ENCODE measurements around the gene ZDHHC1.
"Not testable (repeated sequence)": the region's sequence is repeated elsewhere in the genome, so short reads cannot be mapped to it uniquely, and the experiment has no call there.

The ZDHHC1 gene

GRCh38 chr16:67361038-67361437, 55.2 kb downstream of the ZDHHC1 start:
- Histone ChIP-seq H3K27ac (ENCODE audit: low read depth, low read length) (no peak overlapping the region), H3K27me3 (ENCODE audit: control insufficient read depth in 1 of 2, insufficient read depth in 2 of 2, low read length in 2 of 2) (no peaks in the 10 kb centered on the region), H3K4me3 (ENCODE audit: low read depth in 1 of 2, low read length in 2 of 2) (no peak overlapping the region), H3K9me3 (ENCODE audit: low read length) (no peaks in the 10 kb centered on the region), H3K36me3 (ENCODE audit: insufficient read depth, low read length) (no peaks in the 10 kb centered on the region), H3K9ac (ENCODE audit: low read length) (no peak overlapping the region), H3K4me1 (ENCODE audit: insufficient read depth, low read length) (no peaks in the 10 kb centered on the region)

- not testable (repeated sequence) for H3K4me3 ChIP-seq (ENCODE audit: low read depth in 1 of 2, low read length in 2 of 2); H3K27me3 ChIP-seq (ENCODE audit: control insufficient read depth in 1 of 2, insufficient read depth in 2 of 2, low read length in 2 of 2)
These were observed 56.6 kb downstream of the ZDHHC1 start for GRCh38 chr16:67359540-67360269.

GRCh38 chr16:67357561-67357960, 58.7 kb downstream of the ZDHHC1 start:
- Histone ChIP-seq H3K27me3 (ENCODE audit: control insufficient read depth in 1 of 2, insufficient read depth in 2 of 2, low read length in 2 of 2) (no peaks in the 10 kb centered on the region), H3K4me1 (ENCODE audit: insufficient read depth, low read length) (no peaks in the 10 kb centered on the region), H3K4me3 (ENCODE audit: low read depth in 1 of 2, low read length in 2 of 2) (no peak overlapping the region), H3K27ac (ENCODE audit: low read depth, low read length) (no peak overlapping the region), H3K36me3 (ENCODE audit: insufficient read depth, low read length) (no peaks in the 10 kb centered on the region), H3K9me3 (ENCODE audit: low read length) (no peaks in the 10 kb centered on the region), H3K9ac (ENCODE audit: low read length) (no peak overlapping the region)

More at GRCh38 chr16:67359540-67360269, 56.6 kb downstream of the ZDHHC1 start:
- H3K27ac ChIP-seq (ENCODE audit: low read depth, low read length); H3K9me3 ChIP-seq (ENCODE audit: low read length); H3K9ac ChIP-seq (ENCODE audit: low read length); H3K4me1 ChIP-seq (ENCODE audit: insufficient read depth, low read length); H3K36me3 ChIP-seq (ENCODE audit: insufficient read depth, low read length): not testable (repeated sequence)

GRCh38 chr16:67356396-67356795, 59.9 kb downstream of the ZDHHC1 start:
- no peaks in the 10 kb centered on the region for H3K9me3 ChIP-seq (ENCODE audit: low read length)

GRCh38 chr16:67352463-67352862, 63.8 kb downstream of the ZDHHC1 start:
- H3K9me3 ChIP-seq (ENCODE audit: low read length); H3K4me1 ChIP-seq (ENCODE audit: insufficient read depth, low read length); H3K9ac ChIP-seq (ENCODE audit: low read length); H3K4me3 ChIP-seq (ENCODE audit: low read depth in 1 of 2, low read length in 2 of 2); H3K36me3 ChIP-seq (ENCODE audit: insufficient read depth, low read length); H3K27me3 ChIP-seq (ENCODE audit: control insufficient read depth in 1 of 2, insufficient read depth in 2 of 2, low read length in 2 of 2); H3K27ac ChIP-seq (ENCODE audit: low read depth, low read length): not testable (repeated sequence)

More at GRCh38 chr16:67356396-67356795, 59.9 kb downstream of the ZDHHC1 start:
- Histone ChIP-seq H3K4me3 (ENCODE audit: low read depth in 1 of 2, low read length in 2 of 2) (no peak overlapping the region), H3K9ac (ENCODE audit: low read length) (no peak overlapping the region), H3K27ac (ENCODE audit: low read depth, low read length) (no peak overlapping the region), H3K27me3 (ENCODE audit: control insufficient read depth in 1 of 2, insufficient read depth in 2 of 2, low read length in 2 of 2) (no peaks in the 10 kb centered on the region), H3K36me3 (ENCODE audit: insufficient read depth, low read length) (no peaks in the 10 kb centered on the region), H3K4me1 (ENCODE audit: insufficient read depth, low read length) (no peaks in the 10 kb centered on the region)

- H3K4me1 ChIP-seq (ENCODE audit: insufficient read depth, low read length): no peaks in the 10 kb centered on the region
- H3K27ac ChIP-seq (ENCODE audit: low read depth, low read length): no peak overlapping the region
- no peaks in the 10 kb centered on the region for H3K36me3 ChIP-seq (ENCODE audit: insufficient read depth, low read length)
- no peak overlapping the region for H3K4me3 ChIP-seq (ENCODE audit: low read depth in 1 of 2, low read length in 2 of 2)
- H3K27me3 ChIP-seq (ENCODE audit: control insufficient read depth in 1 of 2, insufficient read depth in 2 of 2, low read length in 2 of 2): no peaks in the 10 kb centered on the region
- no peak overlapping the region for H3K9ac ChIP-seq (ENCODE audit: low read length)
- no peaks in the 10 kb centered on the region for H3K9me3 ChIP-seq (ENCODE audit: low read length)
These were observed 66.0 kb downstream of the ZDHHC1 start for GRCh38 chr16:67350324-67350723.

- Histone ChIP-seq H3K27ac (ENCODE audit: low read depth, low read length) (no peak overlapping the region), H3K4me3 (ENCODE audit: low read depth in 1 of 2, low read length in 2 of 2) (no peak overlapping the region), H3K9me3 (ENCODE audit: low read length) (no peaks in the 10 kb centered on the region)
These were observed 67.1 kb downstream of the ZDHHC1 start for GRCh38 chr16:67349172-67349571.

GRCh38 chr16:67346341-67346740, 69.9 kb downstream of the ZDHHC1 start:
- no peaks in the 10 kb centered on the region for H3K4me1 ChIP-seq (ENCODE audit: insufficient read depth, low read length)
- no peaks in the 10 kb centered on the region for H3K9me3 ChIP-seq (ENCODE audit: low read length)
- H3K9ac ChIP-seq (ENCODE audit: low read length): no peak overlapping the region
- H3K4me3 ChIP-seq (ENCODE audit: low read depth in 1 of 2, low read length in 2 of 2): no peak overlapping the region
- H3K36me3 ChIP-seq (ENCODE audit: insufficient read depth, low read length): no peaks in the 10 kb centered on the region
- no peak overlapping the region for H3K27ac ChIP-seq (ENCODE audit: low read depth, low read length)
- no peaks in the 10 kb centered on the region for H3K27me3 ChIP-seq (ENCODE audit: control insufficient read depth in 1 of 2, insufficient read depth in 2 of 2, low read length in 2 of 2)

More at GRCh38 chr16:67349172-67349571, 67.1 kb downstream of the ZDHHC1 start:
- Histone ChIP-seq H3K9ac (ENCODE audit: low read length) (no peak overlapping the region), H3K27me3 (ENCODE audit: control insufficient read depth in 1 of 2, insufficient read depth in 2 of 2, low read length in 2 of 2) (no peaks in the 10 kb centered on the region), H3K36me3 (ENCODE audit: insufficient read depth, low read length) (no peaks in the 10 kb centered on the region), H3K4me1 (ENCODE audit: insufficient read depth, low read length) (no peaks in the 10 kb centered on the region)

GRCh38 chr16:67345401-67345800, 70.9 kb downstream of the ZDHHC1 start:
- Histone ChIP-seq H3K9me3 (ENCODE audit: low read length) (no peaks in the 10 kb centered on the region), H3K36me3 (ENCODE audit: insufficient read depth, low read length) (no peaks in the 10 kb centered on the region), H3K27me3 (ENCODE audit: control insufficient read depth in 1 of 2, insufficient read depth in 2 of 2, low read length in 2 of 2) (no peaks in the 10 kb centered on the region), H3K9ac (ENCODE audit: low read length) (no peak overlapping the region), H3K4me1 (ENCODE audit: insufficient read depth, low read length) (no peaks in the 10 kb centered on the region), H3K27ac (ENCODE audit: low read depth, low read length) (no peak overlapping the region), H3K4me3 (ENCODE audit: low read depth in 1 of 2, low read length in 2 of 2) (no peak overlapping the region)

Measured in muscle layer of colon (tissue), 2 donors.